Measurements from ENCODE around the gene ATP9A. TPM values are rescaled to one million over a fixed set of nuclear protein-coding genes. Genes with fewer than 3 reads are reported as not detected.
"Not testable (repeated sequence)": the region's sequence is repeated elsewhere in the genome, so short reads cannot be mapped to it uniquely, and the experiment has no call there.

Gene ATP9A
- polyA plus RNA-seq, 1 donor from 2014 or later: 0.20 TPM

DNA sequence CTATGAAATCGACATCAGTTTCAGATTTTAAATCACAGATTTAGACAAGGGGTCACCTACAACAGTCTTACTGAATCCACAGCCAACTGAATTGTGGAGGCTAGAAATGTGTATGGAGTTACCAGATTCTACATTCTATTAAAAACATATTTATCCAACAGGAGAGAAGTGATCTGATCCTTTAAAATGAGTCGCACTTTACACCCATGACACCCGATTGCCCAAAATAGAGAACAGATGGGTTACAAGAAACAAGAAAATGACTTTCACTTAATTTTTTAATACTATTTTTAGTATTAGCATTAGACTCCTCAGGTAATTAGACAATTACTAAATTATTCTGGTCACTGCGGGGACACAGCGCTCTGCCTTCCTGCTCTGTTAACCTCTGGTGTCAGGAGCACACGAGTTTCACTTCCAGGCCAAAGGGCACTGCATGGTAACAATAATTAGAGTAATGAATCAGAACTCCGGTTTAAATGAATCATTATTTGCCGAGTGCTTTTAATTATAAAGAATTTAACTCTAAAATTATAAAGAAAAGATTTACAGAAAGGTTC, 108.6 kb downstream of the ATP9A start:
- Mint-ChIP-seq H3K4me1 (no peaks in the 10 kb centered on the region), H3K9me3 (no peaks in the 10 kb centered on the region), H3K27me3 (no peaks in the 10 kb centered on the region), H3K4me3 (no peak overlapping the region), H3K36me3 (no peaks in the 10 kb centered on the region), H3K27ac (no peak overlapping the region)

DNA sequence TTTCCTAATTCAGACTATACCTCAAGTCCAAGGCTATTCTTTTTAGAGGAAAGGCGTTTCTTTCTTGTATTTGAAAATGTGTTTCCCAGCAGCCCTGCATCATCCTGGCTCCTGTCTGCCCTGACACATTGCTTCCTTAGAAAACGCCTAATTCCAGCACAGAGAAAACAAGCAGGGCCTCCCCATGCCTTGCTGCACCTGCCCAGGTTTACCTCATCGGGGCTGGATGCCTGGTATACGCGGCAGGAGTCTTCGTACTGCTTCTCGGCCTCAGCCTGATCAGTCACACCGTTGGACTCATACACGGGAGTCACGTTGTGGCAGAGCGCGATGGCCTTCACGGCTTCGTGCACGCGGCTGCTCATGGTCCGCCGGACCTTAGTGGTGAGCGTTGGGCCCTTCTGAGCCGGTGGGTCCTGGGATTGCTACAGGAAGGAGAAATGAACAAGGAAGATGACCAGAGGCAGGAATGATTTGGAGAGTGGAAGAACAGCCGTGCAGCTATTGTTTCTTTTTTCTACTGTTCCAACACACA, 111.4 kb downstream of the ATP9A start:
- H3K9me3 Mint-ChIP-seq: no peaks in the 10 kb centered on the region
- peaks cover 1% of the 10 kb centered on the region for H3K27me3 Mint-ChIP-seq
- no peaks in the 10 kb centered on the region for H3K36me3 Mint-ChIP-seq
- no peak overlapping the region for H3K27ac Mint-ChIP-seq
- H3K4me3 Mint-ChIP-seq: no peak overlapping the region
- H3K4me1 Mint-ChIP-seq: no peaks in the 10 kb centered on the region

DNA sequence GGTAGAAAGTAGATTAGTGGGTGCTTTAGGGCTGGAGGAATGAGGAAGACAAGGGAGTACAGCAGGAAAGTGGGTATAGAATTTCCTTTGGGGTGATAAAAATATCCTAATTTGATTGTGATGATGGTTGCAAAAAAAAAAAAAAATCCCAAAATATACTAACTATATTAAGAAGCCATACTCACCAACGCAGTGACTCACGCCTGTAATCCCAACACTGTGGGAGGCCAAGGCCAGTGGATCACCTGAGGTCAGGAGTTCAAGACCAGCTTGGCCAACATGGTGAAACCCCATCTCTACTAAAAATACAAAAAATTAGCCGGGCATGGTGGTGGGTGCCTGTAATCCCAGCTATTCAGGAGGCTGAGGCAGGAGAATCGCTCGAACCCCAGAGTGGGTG, 112.1 kb downstream of the ATP9A start:
- H3K36me3 Mint-ChIP-seq, H3K27me3 Mint-ChIP-seq, H3K27ac Mint-ChIP-seq, H3K4me3 Mint-ChIP-seq, H3K9me3 Mint-ChIP-seq, H3K4me1 Mint-ChIP-seq: not testable (repeated sequence)

DNA sequence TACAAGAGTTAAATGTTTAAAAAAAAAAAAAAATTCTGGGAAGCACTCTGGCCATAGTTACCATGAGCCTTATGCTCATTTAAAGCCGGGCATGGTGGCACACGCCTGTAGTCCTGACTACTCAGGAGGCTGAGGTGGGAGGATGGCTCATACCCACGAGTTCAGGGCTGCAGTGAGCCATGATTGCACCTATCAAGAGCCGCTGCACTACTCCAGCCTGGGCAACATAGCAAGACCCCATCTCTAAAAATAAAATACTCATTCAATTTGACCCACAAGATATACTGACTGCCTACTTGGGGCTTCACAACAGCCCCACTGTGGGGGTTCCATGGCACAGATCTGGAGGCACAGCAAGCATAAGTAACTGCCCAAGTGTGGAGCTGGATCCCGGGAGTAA, 113.7 kb downstream of the ATP9A start:
- Mint-ChIP-seq H3K9me3 (no peaks in the 10 kb centered on the region), H3K27ac (peak overlapping the region in 1 of 3 donors; percentile 85)

DNA sequence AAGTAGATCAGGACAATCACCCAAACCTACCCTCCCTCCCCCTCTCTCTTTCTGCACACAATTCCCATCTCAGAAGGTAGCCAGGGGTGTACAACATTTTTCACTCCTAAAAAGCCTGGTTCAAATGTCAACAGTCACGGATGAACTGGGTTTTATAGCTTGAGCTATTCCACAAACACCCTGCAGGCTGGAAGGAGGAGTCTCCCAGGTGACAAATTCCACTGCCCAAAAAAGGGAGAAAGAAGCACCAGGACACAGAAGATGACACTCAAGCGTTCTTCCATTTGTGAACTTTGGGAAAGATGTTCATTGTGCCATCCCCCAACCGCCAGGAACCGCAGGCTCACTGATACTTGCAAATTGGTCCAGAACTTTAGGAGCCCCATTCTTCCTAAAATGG, 114.1 kb downstream of the ATP9A start:
- H3K4me1 Mint-ChIP-seq: peaks cover 0 to 5% (median 4%) of the 10 kb centered on the region in 3 donors
- no peak overlapping the region for H3K27ac Mint-ChIP-seq
- no peaks in the 10 kb centered on the region for H3K9me3 Mint-ChIP-seq
- no peaks in the 10 kb centered on the region for H3K36me3 Mint-ChIP-seq
- peaks cover 1% of the 10 kb centered on the region for H3K27me3 Mint-ChIP-seq
- H3K4me3 Mint-ChIP-seq: no peak overlapping the region

More for the DNA sequence above, 113.7 kb downstream of the ATP9A start:
- peaks cover 1% of the 10 kb centered on the region for H3K27me3 Mint-ChIP-seq
- no peak overlapping the region for H3K4me3 Mint-ChIP-seq
- H3K4me1 Mint-ChIP-seq: peaks cover 0 to 5% (median 4%) of the 10 kb centered on the region in 3 donors
- H3K36me3 Mint-ChIP-seq: no peaks in the 10 kb centered on the region

- peaks cover 0 to 5% (median 4%) of the 10 kb centered on the region in 3 donors for H3K4me1 Mint-ChIP-seq
- no peaks in the 10 kb centered on the region for H3K9me3 Mint-ChIP-seq
- no peak overlapping the region for H3K4me3 Mint-ChIP-seq
- H3K27ac Mint-ChIP-seq: no peak overlapping the region
- H3K27me3 Mint-ChIP-seq: peaks cover 1% of the 10 kb centered on the region
- no peaks in the 10 kb centered on the region for H3K36me3 Mint-ChIP-seq
These were observed 115.0 kb downstream of the ATP9A start for GRCh38 chr20:51653226-51653625.

GRCh38 chr20:51651921-51652549, 116.2 kb downstream of the ATP9A start:
- H3K4me3 Mint-ChIP-seq: no peak overlapping the region
- no peaks in the 10 kb centered on the region for H3K9me3 Mint-ChIP-seq
- no peaks in the 10 kb centered on the region for H3K36me3 Mint-ChIP-seq
- peaks cover 1% of the 10 kb centered on the region for H3K27me3 Mint-ChIP-seq
- peak overlapping the region in 1 of 3 donors; percentile 76 for H3K27ac Mint-ChIP-seq
- peaks cover 0 to 5% (median 4%) of the 10 kb centered on the region in 3 donors for H3K4me1 Mint-ChIP-seq

GRCh38 chr20:51650685-51651134, 117.5 kb downstream of the ATP9A start:
- Mint-ChIP-seq H3K4me1 (peaks cover 0 to 5% (median 4%) of the 10 kb centered on the region in 3 donors), H3K9me3 (no peaks in the 10 kb centered on the region), H3K27me3 (peaks cover 1% of the 10 kb centered on the region), H3K27ac (peak overlapping the region in 1 of 3 donors; percentile 47), H3K36me3 (no peaks in the 10 kb centered on the region), H3K4me3 (peak overlapping the region in 2 of 4 donors; percentile 11 to 78)

GRCh38 chr20:51648571-51648947, 119.6 kb downstream of the ATP9A start:
- no peak overlapping the region for H3K27ac Mint-ChIP-seq
- no peaks in the 10 kb centered on the region for H3K9me3 Mint-ChIP-seq
- H3K4me1 Mint-ChIP-seq: peaks cover 0 to 5% (median 4%) of the 10 kb centered on the region in 3 donors
- no peak overlapping the region for H3K4me3 Mint-ChIP-seq
- H3K36me3 Mint-ChIP-seq: no peaks in the 10 kb centered on the region
- peaks cover 2% of the 10 kb centered on the region for H3K27me3 Mint-ChIP-seq

- Mint-ChIP-seq H3K9me3 (no peaks in the 10 kb centered on the region), H3K27me3 (peaks cover 2% of the 10 kb centered on the region), H3K27ac (no peak overlapping the region), H3K36me3 (no peaks in the 10 kb centered on the region), H3K4me3 (no peak overlapping the region), H3K4me1 (peaks cover 0 to 5% (median 4%) of the 10 kb centered on the region in 3 donors)
These were observed 120.3 kb downstream of the ATP9A start for GRCh38 chr20:51647674-51648570.

GRCh38 chr20:51643810-51644209, 124.4 kb downstream of the ATP9A start:
- not testable (repeated sequence) for H3K27me3 Mint-ChIP-seq, H3K4me3 Mint-ChIP-seq, H3K9me3 Mint-ChIP-seq, H3K36me3 Mint-ChIP-seq, H3K27ac Mint-ChIP-seq, H3K4me1 Mint-ChIP-seq

DNA sequence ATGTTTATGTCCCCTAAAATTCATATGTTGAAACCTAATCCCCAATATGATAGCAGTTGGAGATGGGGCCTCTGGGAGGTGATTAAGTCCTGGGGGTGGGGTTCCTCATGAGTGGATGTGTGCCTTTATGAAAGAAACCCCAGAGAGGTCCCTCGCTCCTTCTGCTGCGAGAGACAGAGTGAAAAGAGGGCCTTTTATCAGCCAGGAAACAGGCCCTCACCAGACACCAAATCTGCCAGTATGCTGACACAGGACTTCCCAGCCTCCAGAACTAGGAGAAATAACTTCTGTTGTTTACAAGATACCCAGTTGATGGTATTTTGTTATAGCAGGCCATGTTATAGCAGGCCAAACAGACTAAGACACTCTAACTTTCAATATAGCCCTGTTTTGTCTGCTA, 124.8 kb downstream of the ATP9A start:
- Mint-ChIP-seq H3K36me3 (no peaks in the 10 kb centered on the region), H3K9me3 (no peaks in the 10 kb centered on the region), H3K27me3 (peaks cover 2% of the 10 kb centered on the region), H3K27ac (no peak overlapping the region), H3K4me3 (no peak overlapping the region), H3K4me1 (peaks cover 0 to 3% (median 0%) of the 10 kb centered on the region in 3 donors)

- Mint-ChIP-seq H3K9me3 (no peaks in the 10 kb centered on the region), H3K36me3 (no peaks in the 10 kb centered on the region), H3K4me3 (no peak overlapping the region), H3K4me1 (peaks cover 0 to 3% (median 0%) of the 10 kb centered on the region in 3 donors), H3K27me3 (peaks cover 2% of the 10 kb centered on the region), H3K27ac (no peak overlapping the region)
These were observed 126.3 kb downstream of the ATP9A start for GRCh38 chr20:51641866-51642265.

DNA sequence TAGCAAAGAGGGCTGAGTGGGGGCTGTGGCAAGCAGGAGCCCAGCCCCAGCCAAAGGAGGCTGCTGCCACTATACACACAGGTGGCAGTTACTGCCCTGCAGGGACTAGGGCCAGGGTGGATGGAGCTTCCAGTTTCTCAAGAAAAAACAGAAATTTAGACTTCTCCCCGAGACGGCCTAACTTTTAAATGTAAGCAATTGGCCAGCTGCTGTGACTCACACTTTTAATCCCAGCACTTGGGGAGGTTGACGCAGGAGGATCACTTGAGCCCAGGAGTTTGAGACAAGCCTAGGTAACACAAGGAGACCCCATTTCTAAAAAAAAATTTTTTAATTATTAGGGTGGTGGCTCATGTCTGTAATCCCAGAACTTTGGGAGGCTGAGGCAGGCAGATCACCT, 127.4 kb downstream of the ATP9A start:
- H3K27me3 Mint-ChIP-seq: peaks cover 4% of the 10 kb centered on the region
- H3K9me3 Mint-ChIP-seq: no peaks in the 10 kb centered on the region
- no peak overlapping the region for H3K27ac Mint-ChIP-seq
- H3K4me3 Mint-ChIP-seq: no peak overlapping the region
- H3K36me3 Mint-ChIP-seq: no peaks in the 10 kb centered on the region
- H3K4me1 Mint-ChIP-seq: peaks cover 0 to 3% (median 0%) of the 10 kb centered on the region in 3 donors

- Mint-ChIP-seq H3K27me3 (peaks cover 5% of the 10 kb centered on the region), H3K4me3 (no peak overlapping the region), H3K9me3 (no peaks in the 10 kb centered on the region), H3K36me3 (no peaks in the 10 kb centered on the region), H3K4me1 (peaks cover 0 to 3% (median 0%) of the 10 kb centered on the region in 3 donors), H3K27ac (no peak overlapping the region)
These were observed 128.9 kb downstream of the ATP9A start for GRCh38 chr20:51639206-51639832.
